Liver (tissue), 9 donors: ENCODE measurements around the gene TSPAN32. TPM values are rescaled to one million over a fixed set of nuclear protein-coding genes. Genes with fewer than 3 reads are reported as not detected.

Experiments used
- DNase-seq: peaks from one replicate; pipeline ENCODE4 v3.0.0-alpha.2; 2017; ENCODE audit warnings: low spot score
- H3K27ac ChIP-seq, 2 donors: one replicate each; pipeline ENCODE4 v1.7.0; 2013; ENCODE audit warnings: inconsistent platforms in 2 of 2, low read length in 2 of 2, control low read depth in 1 of 2, low read depth in 1 of 2, mild to moderate bottlenecking in 1 of 2
- H3K27me3 ChIP-seq, 4 donors: one replicate each; pipeline versions ENCODE4 v1.6.1 to v1.7.0; 2013; ENCODE audit warnings: low read length in 3 of 4, inconsistent platforms in 1 of 4, mild to moderate bottlenecking in 1 of 4, moderate library complexity in 1 of 4; ENCODE audit not compliant: control insufficient read depth in 4 of 4, insufficient read depth in 4 of 4
- H3K36me3 ChIP-seq, 4 donors: one replicate each; pipeline versions ENCODE4 v1.6.1 to v1.7.0; 2013; ENCODE audit warnings: low read length in 3 of 4, mild to moderate bottlenecking in 3 of 4, low read depth in 1 of 4, moderate library complexity in 1 of 4; ENCODE audit not compliant: control insufficient read depth in 4 of 4, insufficient read depth in 3 of 4
- H3K4me1 ChIP-seq, 4 donors: one replicate each; pipeline versions ENCODE4 v1.6.1 to v1.7.0; 2013; ENCODE audit warnings: low read length in 3 of 4, mild to moderate bottlenecking in 3 of 4, moderate library complexity in 1 of 4; ENCODE audit not compliant: control insufficient read depth in 4 of 4, insufficient read depth in 4 of 4
- H3K4me3 ChIP-seq, 3 donors: one replicate each; pipeline versions ENCODE4 v1.6.1 to v1.7.0; 2013; ENCODE audit warnings: low read length in 3 of 3, control low read depth in 1 of 3, low read depth in 1 of 3, mild to moderate bottlenecking in 1 of 3
- H3K9ac ChIP-seq, 2 donors: one replicate each; pipeline ENCODE4 v1.7.0; 2013; ENCODE audit warnings: low read length in 2 of 2, mild to moderate bottlenecking in 2 of 2, moderate library complexity in 2 of 2, control low read depth in 1 of 2, low read depth in 1 of 2
- H3K9me3 ChIP-seq, 4 donors: one replicate each; pipeline versions ENCODE4 v1.6.1 to v1.7.0; 2013; ENCODE audit warnings: low read length in 3 of 4; ENCODE audit not compliant: control insufficient read depth in 4 of 4
- CTCF ChIP-seq: fragments of 150-350 bp; IDR thresholded peaks from 2 replicates; pipeline ENCODE4 v1.5.1; 2017; ENCODE audit warnings: improper control_type of control experiment, low read depth, low read length; ENCODE audit not compliant: missing input control
- EGR1 ChIP-seq, 2 donors: IDR thresholded peaks; 2 replicates each; pipeline ENCODE4 v1.6.1; 2016 to 2018; ENCODE audit warnings: antibody characterized with exemption in 2 of 2, low read depth in 2 of 2
- FOXA1 ChIP-seq: IDR thresholded peaks from 2 replicates; pipeline ENCODE4 v1.6.1; 2016; ENCODE audit warnings: antibody characterized with exemption
- FOXA2 ChIP-seq: IDR thresholded peaks from 2 replicates; pipeline ENCODE4 v1.6.1; 2016; ENCODE audit warnings: antibody characterized with exemption
- GABPA ChIP-seq, 2 donors: IDR thresholded peaks in 1 of 2; conservative IDR thresholded peaks in 1 of 2; 2 replicates each; pipeline ENCODE4 v1.6.1; 2016; ENCODE audit warnings: antibody characterized with exemption in 2 of 2, mild to moderate bottlenecking in 1 of 2, moderate library complexity in 1 of 2
- HNF4A ChIP-seq, 2 donors: conservative IDR thresholded peaks; 2 replicates each; pipeline ENCODE4 v1.6.1; 2016; ENCODE audit warnings: antibody characterized with exemption in 2 of 2, mild to moderate bottlenecking in 2 of 2
- HNF4G ChIP-seq: IDR thresholded peaks from 2 replicates; pipeline ENCODE4 v1.6.1; 2016; ENCODE audit warnings: antibody characterized with exemption
- JUND ChIP-seq, 2 donors: IDR thresholded peaks; 2 replicates each; pipeline ENCODE4 v1.6.1; 2016; ENCODE audit warnings: antibody characterized with exemption in 2 of 2
- MAX ChIP-seq: IDR thresholded peaks from 2 replicates; pipeline ENCODE4 v1.6.1; 2016; ENCODE audit warnings: antibody characterized with exemption
- NR2F2 ChIP-seq: IDR thresholded peaks from 2 replicates; pipeline ENCODE4 v1.6.1; 2016; ENCODE audit warnings: antibody characterized with exemption
- RAD21 ChIP-seq, 2 donors: IDR thresholded peaks; 2 replicates each; pipeline ENCODE4 v1.6.1; 2016; ENCODE audit warnings: antibody characterized with exemption in 2 of 2, mild to moderate bottlenecking in 2 of 2
- RXRA ChIP-seq, 2 donors: IDR thresholded peaks; 2 replicates each; pipeline ENCODE4 v1.6.1; 2017 to 2018; ENCODE audit warnings: antibody characterized with exemption in 2 of 2, mild to moderate bottlenecking in 1 of 2
- TAF1 ChIP-seq: conservative IDR thresholded peaks from 2 replicates; pipeline ENCODE4 v1.6.1; 2016; ENCODE audit warnings: antibody characterized with exemption, mild to moderate bottlenecking
- YY1 ChIP-seq: IDR thresholded peaks from 2 replicates; pipeline ENCODE4 v1.6.1; 2016; ENCODE audit warnings: antibody characterized with exemption, mild to moderate bottlenecking
- ZBTB33 ChIP-seq: IDR thresholded peaks from 2 replicates; pipeline ENCODE4 v1.6.1; 2016; ENCODE audit warnings: antibody characterized with exemption
- WGBS: extraction: QIAGEN DNeasy Blood & Tissue Kit; methylation state at CpG from one replicate; pipeline ENCODE4 v1.1.7; 2013; 5-methylcytosine and 5-hydroxymethylcytosine counted together
- polyA plus RNA-seq, 2 donors: library from polyadenylated mRNA; stranded (reverse) in 1 of 2; unstranded in 1 of 2; fragments of 200-250 nt in 1 of 2; fragments of >200 nt in 1 of 2; fragmentation: Nextera tagmentation in 1 of 2; extraction: Ambion mirVana in 1 of 2; gene quantifications; one replicate each; pipeline versions ENCODE4 v1.2.1 to v1.2.3, GENCODE V29; 2013 to 2015
- total RNA-seq, 2 donors: library from RNA; depleted of rRNA; stranded (reverse); fragments of >200 nt; gene quantifications; one replicate each; pipeline ENCODE4 v1.2.3, GENCODE V29; 2014
- donor health status: healthy.
- donor health status: healthy.
- donor health status: healthy.
- donor health status: healthy.
- donor health status: healthy.

TSPAN32 gene
- total and polyA plus RNA-seq, 4 donors = 0.25 to 71.4 (median 0.45) TPM

DNA sequence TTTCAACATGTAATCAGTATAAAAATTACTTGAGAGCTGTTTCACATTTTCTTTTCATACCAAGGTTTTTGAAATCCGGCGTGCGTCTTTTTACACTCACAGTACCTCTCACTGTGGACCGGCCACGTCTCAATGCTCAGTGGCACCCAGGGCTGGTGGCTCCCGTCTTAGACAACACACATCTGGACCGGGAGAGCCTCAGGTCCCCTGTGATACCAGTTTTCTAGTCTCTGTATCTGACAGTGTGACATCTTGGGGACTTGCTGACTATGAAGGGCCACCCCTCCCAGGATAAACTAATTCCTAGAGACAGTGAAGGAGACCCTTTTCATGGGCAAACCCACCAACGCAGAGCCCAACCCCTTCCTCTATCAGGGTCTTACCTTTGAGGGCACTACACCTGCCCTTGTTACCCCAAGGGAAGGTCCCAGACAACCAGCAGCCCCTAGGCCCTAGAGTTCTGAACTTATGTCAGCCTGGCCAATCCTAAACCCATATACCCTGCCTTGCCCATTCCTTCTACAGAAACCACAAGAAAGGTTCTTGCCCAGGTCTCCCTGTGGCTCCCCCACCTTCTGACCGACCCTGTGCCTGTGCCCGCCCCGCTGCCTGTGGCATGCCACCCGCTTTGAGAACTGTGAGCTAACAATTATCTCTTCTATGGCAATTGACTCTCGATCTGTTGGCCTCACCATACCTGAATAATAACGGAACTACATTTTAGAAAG lies 25.4 kb upstream of the TSPAN32 start:
- Histone ChIP-seq H3K4me3 (no peak overlapping the region), H3K4me1 (no peaks in the 10 kb centered on the region), H3K9ac (no peak overlapping the region), H3K36me3 (no peaks in the 10 kb centered on the region), H3K27ac (no peak overlapping the region), H3K9me3 (no peaks in the 10 kb centered on the region), H3K27me3 (peaks cover 0 to 8% (median 2%) of the 10 kb centered on the region in 4 donors)
- WGBS = 92% methylated on average over 14 of the region's 14 CpGs
- DNase-seq = peak; percentile 28
- TF ChIP-seq NR2F2 = no peak
- TF ChIP-seq CTCF = no peak
- no peak for TF ChIP-seq MAX
- TF ChIP-seq HNF4A (conservative IDR thresholded peaks at IDR 0.05) = no peak
- no peak for TF ChIP-seq HNF4G
- TF ChIP-seq GABPA (IDR thresholded peaks at IDR 0.05 in 1 of 2, conservative IDR thresholded peaks at IDR 0.05 in 1 of 2) = no peak

- H3K4me3 ChIP-seq = no peak overlapping the region
- peak; percentile 21 for DNase-seq
- H3K36me3 ChIP-seq = no peaks in the 10 kb centered on the region
- H3K27ac ChIP-seq = no peak overlapping the region
- no peak overlapping the region for H3K9ac ChIP-seq
- TF ChIP-seq ZBTB33 (no peak), MAX (no peak), HNF4G (no peak), YY1 (no peak), RAD21 (IDR thresholded peaks at IDR 0.05) (no peak), RXRA (IDR thresholded peaks at IDR 0.05) (no peak), CTCF (no peak), FOXA1 (no peak), TAF1 (no peak), JUND (IDR thresholded peaks at IDR 0.05) (no peak), GABPA (IDR thresholded peaks at IDR 0.05 in 1 of 2, conservative IDR thresholded peaks at IDR 0.05 in 1 of 2) (no peak), FOXA2 (no peak), EGR1 (IDR thresholded peaks at IDR 0.05; ENCODE audit: low read depth in 2 of 2) (no peak)
- H3K27me3 ChIP-seq = peaks cover 0 to 3% (median 0%) of the 10 kb centered on the region in 4 donors
- H3K9me3 ChIP-seq = no peaks in the 10 kb centered on the region
- no peaks in the 10 kb centered on the region for H3K4me1 ChIP-seq
- WGBS = 66% methylated on average over 6 of the region's 6 CpGs
These were observed 24.8 kb upstream of the TSPAN32 start for GRCh38 chr11:2277008-2277346.
